Urothelium cell line (cell line): ENCODE data around the gene CDH23.

ENCODE experiments used
- DNase-seq: peaks from one replicate; pipeline ENCODE4 v3.0.0; 2011; ENCODE audit warnings: low spot score, mixed read lengths
- FAIRE-seq: peaks from 2 replicates; lab custom pipeline; 2011; peaks lifted over from hg19 to GRCh38; lab: Jason Lieb, UNC

CDH23 gene

DNA sequence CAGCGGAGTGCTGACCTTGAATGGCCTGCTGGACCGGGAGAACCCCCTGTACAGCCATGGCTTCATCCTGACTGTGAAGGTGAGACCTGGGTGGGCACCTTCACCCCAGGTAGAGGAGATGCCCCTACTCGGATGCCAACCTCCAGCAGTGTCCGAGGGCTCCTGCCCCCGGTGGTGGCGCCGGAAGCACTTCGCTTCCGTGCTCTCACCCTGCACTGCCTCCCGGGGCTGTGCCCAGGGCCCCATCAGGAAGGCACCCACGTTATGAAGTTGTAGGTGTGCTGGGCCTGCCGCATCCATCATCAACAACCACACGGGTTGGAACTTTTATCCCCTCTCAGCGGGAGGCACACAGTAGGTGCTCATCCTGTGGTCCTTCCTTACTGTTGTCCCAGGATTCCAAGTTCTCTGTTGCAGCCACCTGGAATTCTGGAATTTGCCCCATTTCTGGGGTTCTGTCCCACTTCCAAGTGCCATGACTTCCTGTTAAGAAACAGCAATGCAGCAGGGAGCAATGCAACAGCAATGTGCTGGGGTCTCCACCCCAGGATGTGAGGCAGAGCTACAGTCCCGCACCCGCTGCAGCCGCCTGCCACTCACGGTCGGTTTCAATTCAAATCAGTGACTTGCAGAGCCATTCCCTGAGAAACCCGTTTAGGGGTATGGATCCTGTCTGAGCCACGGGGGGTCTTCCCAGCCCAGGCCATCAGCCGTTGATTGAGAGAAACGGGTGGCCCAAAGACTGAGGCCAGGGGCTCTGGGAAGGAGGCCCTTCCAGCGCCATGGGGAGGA lies 219.0 kb downstream of the CDH23 start:
- FAIRE-seq (no peak), DNase-seq (no peak)

DNA sequence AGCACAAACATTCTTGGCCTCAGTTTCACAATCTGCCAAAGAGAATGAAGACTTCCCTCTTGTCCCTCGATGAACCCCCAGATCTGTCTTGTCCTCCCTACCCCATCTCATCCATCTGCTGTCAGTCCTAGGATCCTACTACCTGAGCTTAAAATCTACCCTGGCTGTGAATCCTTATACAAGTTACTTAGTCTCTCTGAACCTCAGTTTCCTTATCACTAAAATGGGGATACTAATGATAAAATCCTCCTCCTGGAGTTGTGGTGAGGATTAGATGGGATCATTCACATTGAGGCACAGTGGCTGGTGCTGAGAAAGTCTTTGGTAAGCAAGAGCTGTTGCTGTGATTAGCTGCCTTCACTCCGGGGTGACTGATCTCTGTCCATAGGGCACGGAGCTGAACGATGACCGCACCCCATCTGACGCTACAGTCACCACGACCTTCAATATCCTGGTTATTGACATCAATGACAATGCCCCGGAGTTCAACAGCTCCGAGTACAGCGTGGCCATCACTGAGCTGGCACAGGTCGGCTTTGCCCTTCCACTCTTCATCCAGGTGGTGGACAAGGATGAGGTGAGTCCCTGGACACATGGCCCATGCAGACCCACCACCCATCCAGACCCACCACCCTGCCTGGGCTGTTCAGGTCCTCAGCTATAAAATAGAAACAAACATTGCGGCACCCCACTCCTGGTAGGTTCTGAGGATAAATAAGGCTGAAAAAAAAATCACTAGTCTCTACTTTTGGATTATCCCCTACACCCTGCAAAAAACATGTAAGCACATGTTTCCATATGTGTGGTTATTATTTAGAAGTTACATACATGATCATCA lies 220.3 kb downstream of the CDH23 start:
- FAIRE-seq (no peak), DNase-seq (no peak)

DNA sequence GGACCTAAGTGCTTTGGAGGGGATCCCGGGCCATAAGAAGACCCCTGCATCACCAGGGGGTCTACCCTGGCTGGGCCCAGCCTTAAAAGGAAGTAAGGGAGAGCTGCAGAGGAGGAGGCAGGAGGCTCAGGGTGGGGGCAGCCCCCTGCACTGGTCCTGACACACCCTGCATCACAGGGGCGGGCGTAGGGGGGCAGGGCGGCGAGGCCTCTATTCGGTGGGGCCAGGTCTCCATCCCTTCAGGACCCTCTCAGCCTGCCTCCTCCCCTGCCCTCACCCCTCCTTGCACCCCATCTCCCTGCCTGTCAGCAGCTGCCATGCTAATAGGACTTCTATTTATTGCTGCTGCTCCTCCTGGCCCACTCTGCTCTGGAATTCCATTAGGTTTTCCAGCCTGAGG lies 221.5 kb downstream of the CDH23 start:
- no peak for FAIRE-seq
- DNase-seq = no peak

DNA sequence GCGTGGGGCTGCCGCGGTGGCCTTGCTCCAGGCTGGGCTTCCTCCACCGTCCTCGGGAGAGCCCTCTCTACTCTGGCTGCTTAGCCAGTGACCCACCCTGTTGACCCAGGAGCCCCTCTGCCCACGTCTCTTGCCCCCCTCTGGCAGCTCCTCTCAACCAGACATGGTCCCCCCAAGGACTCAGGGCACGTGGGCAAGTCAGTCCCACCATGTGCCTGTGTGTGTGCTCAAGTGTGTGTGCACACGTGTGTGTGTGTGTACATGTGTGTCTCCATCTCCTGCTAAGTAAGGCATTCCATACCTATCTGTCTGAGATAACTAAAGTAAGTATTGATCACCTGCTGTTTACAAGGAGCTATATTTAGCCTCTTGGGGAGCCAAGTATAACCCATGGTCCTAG lies 221.9 kb downstream of the CDH23 start:
- DNase-seq (no peak), FAIRE-seq (peak; percentile 76)

DNA sequence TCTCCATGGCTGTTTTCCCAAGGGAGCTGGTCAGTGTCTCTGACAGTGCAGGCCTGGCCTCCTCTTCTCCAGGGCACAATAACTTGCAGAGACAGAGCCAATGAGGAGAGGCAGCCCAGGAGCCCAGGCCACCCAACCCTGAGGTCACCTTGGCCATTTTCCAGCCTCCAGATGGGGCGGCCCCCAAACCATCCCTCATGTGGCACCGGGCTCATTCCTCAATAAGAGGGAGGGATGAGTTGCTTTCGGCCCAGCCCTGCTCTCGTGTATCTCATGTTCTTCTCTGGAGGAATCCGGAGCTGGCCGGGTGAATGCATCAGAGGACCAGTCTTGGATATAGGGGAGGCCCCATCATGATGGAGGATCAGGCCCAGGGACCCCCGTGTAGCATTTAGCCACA lies 223.9 kb downstream of the CDH23 start:
- no peak for FAIRE-seq

DNA sequence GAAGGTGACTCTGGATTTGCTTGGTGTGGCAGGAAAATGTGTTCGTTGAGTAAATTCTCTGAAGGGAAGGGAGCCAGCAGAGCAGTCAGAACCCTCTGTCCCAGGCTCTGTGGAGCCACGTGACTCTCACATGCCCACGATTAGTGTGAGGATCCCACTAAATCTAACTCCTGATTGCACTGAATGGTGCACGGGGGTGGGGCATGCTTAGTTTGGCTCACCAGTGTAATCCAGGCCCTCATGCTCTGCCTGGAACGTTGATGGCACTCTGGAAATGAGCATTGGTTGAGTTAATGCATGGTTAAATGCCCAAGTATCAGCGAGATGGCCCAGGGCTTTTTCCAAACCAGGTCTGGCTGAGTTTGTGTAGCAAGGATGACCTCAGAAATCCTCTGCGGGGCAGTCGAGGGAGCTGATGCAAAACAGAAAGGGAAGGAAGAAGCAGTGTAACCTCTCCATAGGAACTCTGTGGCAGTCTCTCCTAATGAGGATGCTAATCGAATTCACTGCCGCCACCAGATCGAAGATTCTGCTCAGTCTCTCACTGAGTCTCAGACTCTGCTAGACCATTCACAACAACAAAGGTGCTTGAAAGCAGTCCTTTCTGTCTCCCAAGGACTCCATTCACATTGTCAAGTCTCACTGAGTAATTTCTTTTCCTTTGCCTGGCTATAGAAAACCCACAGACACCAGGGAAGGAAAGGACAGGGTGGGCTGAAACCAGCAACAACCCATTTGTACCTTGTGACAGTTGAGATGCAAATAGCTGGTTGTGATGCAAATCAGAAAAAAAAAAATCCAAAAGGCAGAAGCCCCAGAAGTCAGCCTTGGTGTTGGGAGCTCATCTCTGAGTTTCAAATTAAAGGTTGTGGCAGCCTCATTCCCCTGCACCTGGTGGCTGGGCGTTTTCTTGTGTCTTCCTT lies 224.8 kb downstream of the CDH23 start:
- DNase-seq = no peak
- peak; percentile 35 for FAIRE-seq

More for the DNA sequence above, 223.9 kb downstream of the CDH23 start:
- DNase-seq = no peak

DNA sequence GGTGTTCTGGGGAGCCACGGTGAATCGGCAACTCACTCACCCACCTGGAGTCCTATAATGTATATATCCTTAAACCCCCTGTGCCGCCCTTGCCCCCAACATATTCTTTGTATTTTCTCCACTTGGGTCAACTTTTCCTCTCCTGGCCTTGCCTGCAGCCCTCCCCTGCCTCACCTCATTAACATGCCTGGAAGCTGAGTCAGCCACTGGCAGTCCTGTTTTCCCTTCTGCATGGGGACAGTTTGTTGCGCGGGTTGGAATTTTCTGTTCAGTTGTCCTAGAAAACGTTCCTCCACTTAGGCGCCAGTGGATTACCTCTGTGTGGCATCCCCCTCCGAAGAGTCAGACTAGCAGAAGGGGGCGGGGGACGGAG lies 225.4 kb downstream of the CDH23 start:
- peak; percentile 89 for DNase-seq
- FAIRE-seq = peak; percentile 84

DNA sequence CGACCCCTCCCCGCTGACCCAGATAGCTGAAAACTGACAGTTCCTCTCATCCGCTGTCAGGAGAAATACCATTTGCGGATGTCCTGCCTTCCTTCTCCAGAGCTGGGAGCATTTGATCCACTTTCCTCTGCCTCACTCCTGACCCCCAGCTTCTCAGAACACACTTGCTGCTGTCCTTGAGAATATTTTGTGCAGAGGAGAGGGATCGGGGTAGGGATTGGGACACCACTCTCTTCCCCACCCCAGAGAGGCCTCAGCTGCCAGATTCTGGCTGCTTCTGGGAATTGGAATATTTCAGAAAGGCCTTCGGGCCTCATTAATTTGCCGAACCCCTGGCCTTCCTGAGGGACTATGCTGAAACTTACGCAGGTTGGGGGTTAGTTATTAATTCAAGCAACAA lies 225.9 kb downstream of the CDH23 start:
- FAIRE-seq = peak; percentile 13
- DNase-seq = no peak

DNA sequence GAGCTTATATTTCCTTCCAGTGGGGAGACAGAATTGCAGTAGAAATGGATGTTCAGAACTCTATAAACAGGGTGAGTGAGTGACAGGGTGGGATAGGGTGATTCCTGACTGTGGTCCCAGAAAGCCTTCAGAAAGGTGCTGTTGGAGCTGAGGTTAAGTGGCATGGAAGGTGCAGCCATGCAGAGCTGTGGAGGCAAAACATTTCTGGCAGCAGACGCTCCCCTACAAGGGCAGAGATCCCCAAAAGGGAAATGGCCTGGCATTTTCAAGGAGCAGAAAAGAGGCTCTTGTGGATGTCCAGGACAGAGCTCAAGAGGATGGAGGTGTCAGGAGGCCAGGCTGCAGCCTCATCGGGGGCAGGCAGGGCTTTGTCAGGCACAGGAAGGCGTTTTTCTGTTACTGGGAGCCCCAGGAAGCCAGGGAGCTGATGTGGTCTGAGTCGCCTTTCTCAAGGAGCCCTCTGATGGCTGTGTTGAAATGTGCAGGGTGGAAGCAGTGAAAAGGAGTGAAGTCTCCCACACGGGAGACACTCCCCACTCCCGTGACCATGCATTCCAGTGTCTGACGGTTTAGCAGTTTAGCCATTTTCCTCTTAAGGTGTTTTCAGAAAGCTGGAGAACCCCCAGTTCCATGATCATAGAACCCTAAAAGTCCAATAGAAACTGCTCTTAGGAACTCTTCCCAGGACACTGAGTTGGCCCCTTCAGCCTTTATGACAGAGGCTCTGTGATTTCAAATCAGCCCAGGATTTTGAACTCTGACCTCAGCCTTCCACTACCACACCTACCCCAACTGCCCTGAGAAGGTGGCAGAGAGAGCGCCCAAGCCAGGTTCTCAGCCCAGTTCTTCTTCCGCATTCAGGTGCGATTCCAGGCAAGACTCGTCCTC lies 226.6 kb downstream of the CDH23 start:
- FAIRE-seq = no peak
- DNase-seq = peak; percentile 76

DNA sequence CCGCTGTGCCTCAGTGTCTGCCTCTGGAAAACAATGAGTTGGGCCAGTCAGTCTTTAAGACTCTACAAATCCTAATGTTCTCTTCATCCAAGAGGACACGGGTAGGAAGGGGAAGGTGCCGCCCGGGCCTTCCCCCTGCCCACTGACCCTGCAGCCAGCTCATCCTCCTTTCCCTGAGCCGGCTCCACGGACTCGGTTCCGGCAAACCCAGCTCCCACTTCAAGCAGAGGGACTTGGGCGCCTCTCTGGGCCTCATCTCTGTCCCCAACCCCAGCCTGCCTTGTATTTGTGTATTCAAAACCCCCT lies 227.2 kb downstream of the CDH23 start:
- DNase-seq (no peak), FAIRE-seq (no peak)

DNA sequence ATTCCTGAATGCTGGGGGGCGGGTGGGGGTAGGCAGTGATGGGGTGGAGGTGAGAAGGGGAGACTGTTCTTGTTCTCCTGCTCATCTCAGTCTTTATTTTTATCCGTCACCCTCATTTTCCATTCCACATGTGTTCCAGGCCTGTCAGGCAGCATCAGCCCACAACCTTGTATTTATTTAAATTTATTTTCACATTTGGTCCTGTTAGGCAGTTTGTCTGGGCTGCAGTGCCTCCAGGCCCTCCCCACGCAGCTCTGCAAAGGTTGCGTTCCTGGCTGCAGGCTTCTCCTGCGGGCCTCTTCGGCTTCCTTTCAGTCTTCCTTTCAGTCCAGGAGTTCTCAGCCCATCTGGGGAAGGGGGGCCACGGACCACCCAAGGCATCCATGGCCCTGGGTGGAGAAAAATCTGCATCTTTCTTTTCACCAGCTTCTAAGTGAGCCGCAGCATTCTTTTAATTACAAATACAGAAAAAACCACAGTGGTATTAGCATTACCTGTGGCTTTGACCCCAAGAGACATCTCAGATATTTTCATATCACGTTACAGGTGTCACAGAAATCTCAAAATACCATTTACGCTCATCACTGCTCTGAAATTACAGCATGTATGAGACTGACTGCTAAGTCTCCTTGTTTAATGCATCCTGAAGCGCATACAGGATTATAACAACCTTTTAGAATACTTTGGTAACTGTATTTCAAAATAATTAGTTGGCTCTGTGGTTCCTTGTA lies 228.9 kb downstream of the CDH23 start:
- no peak for FAIRE-seq

DNA sequence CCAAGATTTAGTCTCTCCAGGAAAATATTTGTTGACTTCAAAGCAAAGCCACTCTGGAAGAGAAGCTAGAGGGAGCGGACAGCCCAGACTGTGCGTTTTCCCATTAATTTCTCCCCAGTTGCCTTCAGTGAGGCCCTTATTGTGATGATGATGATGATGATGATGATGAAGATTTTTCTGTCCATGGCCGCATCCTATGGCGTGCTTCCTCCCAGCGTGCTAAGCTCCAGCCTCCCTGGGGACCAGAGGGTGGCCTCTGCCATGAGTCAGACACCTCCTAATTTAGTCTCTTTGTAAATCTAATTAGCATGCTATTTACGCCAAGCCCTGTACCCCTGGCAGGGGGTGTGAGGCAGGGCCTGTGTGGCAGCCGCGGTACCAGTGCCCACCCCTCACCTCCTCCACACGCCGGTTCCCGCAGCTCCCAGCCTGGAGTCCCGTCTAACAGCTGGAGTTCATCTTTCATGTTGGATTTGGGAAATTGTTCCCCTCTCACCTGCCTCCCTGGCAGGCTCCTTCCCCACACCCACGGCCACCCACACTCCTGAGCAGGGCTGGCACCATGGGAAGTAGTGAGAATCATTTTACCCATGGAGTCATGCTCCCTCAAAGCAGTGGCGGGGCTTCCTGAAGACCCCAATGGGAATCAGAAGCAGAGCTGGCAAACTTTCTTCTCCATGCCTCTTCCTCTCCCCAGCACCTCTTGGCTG lies 230.7 kb downstream of the CDH23 start:
- DNase-seq (no peak), FAIRE-seq (no peak)

More for the DNA sequence above, 228.9 kb downstream of the CDH23 start:
- DNase-seq = no peak

DNA sequence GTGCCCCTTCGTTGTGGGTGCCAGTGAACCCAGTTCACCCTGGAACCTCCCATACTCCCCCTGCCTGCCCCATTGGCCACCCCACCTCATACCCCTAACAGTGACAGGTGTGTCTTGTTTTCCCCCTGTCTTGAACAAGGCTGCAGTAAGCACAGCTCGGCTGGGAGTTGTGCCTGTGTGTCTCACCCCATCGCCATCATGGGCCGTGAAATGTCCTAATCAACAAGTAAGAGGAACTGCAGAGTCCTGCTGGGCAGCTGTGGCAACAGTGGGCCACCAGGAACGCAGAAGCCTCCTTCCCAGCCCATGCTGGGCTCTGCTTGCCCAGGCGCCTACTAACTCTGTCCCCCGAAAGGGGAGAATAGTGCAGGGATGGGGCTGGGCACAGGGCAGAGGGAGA lies 231.2 kb downstream of the CDH23 start:
- no peak for FAIRE-seq
- DNase-seq = no peak

DNA sequence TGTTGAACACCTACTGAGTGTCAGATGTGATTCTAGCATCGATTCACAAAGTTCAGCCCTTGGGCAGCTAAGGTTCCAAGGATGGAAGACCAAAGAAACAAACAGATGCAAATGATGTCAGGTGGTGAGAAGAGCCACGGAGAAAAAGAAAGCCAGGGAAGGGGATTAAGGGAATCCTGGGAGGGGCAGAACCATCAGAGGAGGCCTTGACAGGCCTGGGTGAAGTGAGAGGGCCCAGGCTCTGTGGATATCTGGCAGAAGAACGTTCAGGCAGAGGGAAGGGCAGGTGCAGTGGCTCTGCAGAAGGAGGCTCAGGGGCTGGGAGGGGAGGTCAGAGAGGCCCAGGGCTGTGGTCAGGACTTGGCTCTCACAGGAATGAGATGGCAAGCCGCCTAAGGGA lies 232.4 kb downstream of the CDH23 start:
- FAIRE-seq (no peak), DNase-seq (no peak)

DNA sequence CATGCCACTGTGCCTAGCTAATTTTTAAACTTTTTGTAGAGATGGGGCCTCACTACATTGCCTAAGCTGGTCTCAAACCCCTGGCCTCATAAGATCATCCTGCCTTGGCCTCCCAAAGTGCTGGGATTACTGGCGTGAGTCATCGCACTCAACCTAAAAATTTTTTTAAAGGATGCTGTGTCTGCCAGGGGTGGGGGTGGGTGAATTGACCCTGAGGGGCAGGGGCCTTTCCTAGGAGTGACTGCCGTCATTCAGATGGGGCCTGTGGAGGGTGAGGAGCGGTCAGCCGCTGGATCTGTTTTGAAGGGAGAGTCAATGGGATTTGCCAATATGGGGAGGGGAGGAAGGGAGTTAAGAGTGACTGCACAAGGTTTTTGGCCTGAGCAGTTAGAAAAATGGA lies 233.4 kb downstream of the CDH23 start:
- no peak for DNase-seq
- FAIRE-seq = no peak

DNA sequence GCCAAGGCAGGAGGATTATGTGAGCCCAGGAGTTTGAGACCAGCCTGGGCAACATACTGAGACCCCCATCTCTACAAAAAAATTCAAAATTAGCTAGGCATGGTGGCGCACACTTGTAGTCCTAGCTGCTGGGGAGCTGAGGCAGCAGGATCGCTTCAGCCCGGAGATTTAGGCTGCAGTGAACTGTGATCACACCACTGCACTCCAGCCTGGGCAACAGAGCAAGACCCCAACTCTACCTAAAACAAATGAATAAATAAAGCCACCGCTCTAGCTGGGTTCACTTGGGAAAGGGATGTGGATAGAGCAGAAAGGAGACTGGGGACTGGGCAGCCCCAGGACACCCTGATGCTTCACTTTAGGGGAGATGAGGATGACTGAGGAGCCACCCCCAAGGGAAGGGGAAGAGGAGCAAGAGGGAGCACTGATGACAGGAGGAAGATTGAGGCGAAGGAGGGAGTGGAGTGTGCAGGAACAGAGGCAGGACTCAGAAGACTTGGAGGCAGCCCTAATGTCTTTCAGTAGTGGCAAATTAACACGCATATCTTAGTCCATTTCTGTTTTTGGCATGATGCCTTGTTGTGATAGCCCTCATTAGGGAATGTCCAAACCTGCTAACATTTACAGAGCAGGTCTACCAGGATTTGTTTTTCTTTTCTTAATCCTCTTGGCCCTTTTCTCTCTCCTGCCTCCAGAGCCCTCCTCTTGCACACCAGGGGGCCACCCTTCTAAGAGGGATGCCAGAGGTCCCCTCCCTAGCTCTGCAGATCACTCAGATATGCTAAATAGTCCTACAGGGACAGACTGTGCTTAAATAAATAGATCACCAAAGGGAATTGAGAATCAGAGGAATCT lies 234.5 kb downstream of the CDH23 start:
- DNase-seq (no peak), FAIRE-seq (no peak)

DNA sequence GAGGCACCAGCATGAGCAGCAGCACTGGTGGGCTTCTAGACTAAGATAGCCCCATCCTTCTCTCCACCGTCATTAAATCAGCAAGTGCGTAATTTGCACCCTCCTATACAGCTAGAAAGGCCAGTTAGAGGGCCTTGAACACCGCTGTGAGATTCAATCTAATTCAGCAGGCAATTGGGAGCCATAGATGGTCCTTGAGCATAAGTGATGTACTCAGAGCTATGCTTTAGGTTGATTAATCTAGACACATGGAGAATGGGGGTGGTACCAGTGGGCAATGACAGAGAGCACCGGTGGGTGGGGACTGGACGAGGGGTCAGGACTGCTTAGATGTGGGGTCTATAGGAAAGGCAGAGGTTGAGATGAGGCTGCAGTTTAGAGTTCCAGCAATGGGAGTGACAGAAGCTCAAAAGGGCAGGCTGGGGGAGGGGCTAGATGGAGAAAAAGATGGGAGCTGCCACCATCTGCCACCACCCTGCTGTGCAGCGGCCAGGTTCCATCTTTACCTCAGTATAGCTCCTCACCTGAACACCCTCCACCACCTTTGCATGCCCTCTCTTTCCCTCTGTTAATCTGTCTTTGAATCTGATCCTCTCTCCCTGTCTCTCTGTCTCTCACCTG lies 235.6 kb downstream of the CDH23 start:
- DNase-seq (no peak), FAIRE-seq (peak; percentile 20)
